Suprapubic skin (tissue), 4 donors: ENCODE measurements around the gene TNFRSF19. TPM values are rescaled to one million over a fixed set of nuclear protein-coding genes. Genes with fewer than 3 reads are reported as not detected.

ENCODE experiments used
- DNase-seq, 2 donors: peaks; one replicate each; pipeline ENCODE4 v3.0.0-alpha.2; 2019; ENCODE audit warnings: low spot score in 2 of 2
- H3K27ac ChIP-seq: fragments of 200-600 bp; sonication (generic); one replicate; pipeline ENCODE4 v1.5.1; 2019
- H3K27me3 ChIP-seq: fragments of 200-600 bp; sonication (generic); one replicate; pipeline ENCODE4 v1.5.1; 2019
- H3K36me3 ChIP-seq: fragments of 200-600 bp; sonication (generic); one replicate; pipeline ENCODE4 v1.5.1; 2019
- H3K4me1 ChIP-seq: fragments of 200-600 bp; sonication (generic); one replicate; pipeline ENCODE4 v1.5.1; 2019
- H3K4me3 ChIP-seq: fragments of 200-600 bp; sonication (generic); one replicate; pipeline ENCODE4 v1.5.1; 2019; ENCODE audit warnings: mild to moderate bottlenecking
- H3K9me3 ChIP-seq: fragments of 200-600 bp; sonication (generic); one replicate; pipeline ENCODE4 v1.5.1; 2019
- CTCF ChIP-seq, 2 donors: fragments of 200-600 bp in 1 of 2; fragments of 450-650 bp in 1 of 2; sonication (generic) in 1 of 2; IDR thresholded peaks; one replicate each; pipeline ENCODE4 v1.5.1; 2016 to 2019; ENCODE audit warnings: antibody characterized with exemption in 2 of 2, mild to moderate bottlenecking in 1 of 2, moderate library complexity in 1 of 2
- EP300 ChIP-seq: sonication (generic); formaldehyde crosslinking; IDR thresholded peaks from one replicate; pipeline ENCODE4 v1.6.1; 2017; ENCODE audit warnings: antibody characterized with exemption
- POLR2A ChIP-seq, 2 donors: fragments of 450-650 bp; IDR thresholded peaks; one replicate each; pipeline ENCODE4 v1.6.1; 2017; ENCODE audit warnings: antibody characterized with exemption in 2 of 2, mild to moderate bottlenecking in 2 of 2, moderate library complexity in 2 of 2
- POLR2AphosphoS5 ChIP-seq, 3 donors: sonication (generic); formaldehyde crosslinking; IDR thresholded peaks; one replicate each; pipeline ENCODE4 v1.6.1; 2017; ENCODE audit warnings: antibody characterized with exemption in 3 of 3
- WGBS: methylation state at CpG from one replicate; pipeline ENCODE4 v1.1.5; 2018; 5-methylcytosine and 5-hydroxymethylcytosine counted together
- total RNA-seq, 4 donors: library from RNA; depleted of rRNA; stranded (reverse); fragments of >200 nt; gene quantifications; one replicate each; pipeline ENCODE4 v1.1.0, GENCODE V29; 2016

TNFRSF19 gene
- total RNA-seq, 4 donors from 2014 or later = 74.6 to 100 (median 78.5) TPM

- no peaks in the 10 kb centered on the region for H3K36me3 ChIP-seq
- peaks cover 8% of the 10 kb centered on the region for H3K4me1 ChIP-seq
- H3K27me3 ChIP-seq = peaks cover 4% of the 10 kb centered on the region
- peak overlapping the region; percentile 79 for H3K27ac ChIP-seq
- no peak for TF ChIP-seq EP300
- TF ChIP-seq POLR2A (IDR thresholded peaks at IDR 0.05) = no peak
- no peak for TF ChIP-seq CTCF (IDR thresholded peaks at IDR 0.05)
- no peak for TF ChIP-seq POLR2AphosphoS5 (IDR thresholded peaks at IDR 0.05)
- peak overlapping the region; percentile 57 for H3K4me3 ChIP-seq
- no peak for DNase-seq
- 2% methylated on average over 31 of the region's 31 CpGs for WGBS
- no peaks in the 10 kb centered on the region for H3K9me3 ChIP-seq
These were observed 23.1 kb upstream of the TNFRSF19 start for GRCh38 chr13:23547000-23547590.

GRCh38 chr13:23549724-23550123 lies 20.5 kb upstream of the TNFRSF19 start:
- H3K4me3 ChIP-seq = no peak overlapping the region
- no peaks in the 10 kb centered on the region for H3K9me3 ChIP-seq
- H3K27me3 ChIP-seq = peaks cover 4% of the 10 kb centered on the region
- H3K36me3 ChIP-seq = no peaks in the 10 kb centered on the region
- H3K4me1 ChIP-seq = peaks cover 11% of the 10 kb centered on the region
- no peak for DNase-seq
- H3K27ac ChIP-seq = no peak overlapping the region
- TF ChIP-seq CTCF (IDR thresholded peaks at IDR 0.05) (no peak), POLR2A (IDR thresholded peaks at IDR 0.05) (no peak), EP300 (no peak), POLR2AphosphoS5 (IDR thresholded peaks at IDR 0.05) (no peak)

- no peaks in the 10 kb centered on the region for H3K36me3 ChIP-seq
- DNase-seq = no peak
- peaks cover 11% of the 10 kb centered on the region for H3K4me1 ChIP-seq
- WGBS = 100% methylated on average over 1 of the region's 1 CpG
- H3K4me3 ChIP-seq = no peak overlapping the region
- TF ChIP-seq POLR2A (IDR thresholded peaks at IDR 0.05) = no peak
- TF ChIP-seq EP300 = no peak
- no peak for TF ChIP-seq CTCF (IDR thresholded peaks at IDR 0.05)
- TF ChIP-seq POLR2AphosphoS5 (IDR thresholded peaks at IDR 0.05) = no peak
- H3K27ac ChIP-seq = no peak overlapping the region
- H3K9me3 ChIP-seq = no peaks in the 10 kb centered on the region
- peaks cover 4% of the 10 kb centered on the region for H3K27me3 ChIP-seq
These were observed 20.0 kb upstream of the TNFRSF19 start for GRCh38 chr13:23550163-23550562.

- DNase-seq = no peak
These were observed 18.8 kb upstream of the TNFRSF19 start for GRCh38 chr13:23551213-23552008.

More at GRCh38 chr13:23551213-23552008, 18.8 kb upstream of the TNFRSF19 start:
- peaks cover 11% of the 10 kb centered on the region for H3K4me1 ChIP-seq
- H3K36me3 ChIP-seq = no peaks in the 10 kb centered on the region
- H3K9me3 ChIP-seq = no peaks in the 10 kb centered on the region
- WGBS = 53% methylated on average over 4 of the region's 4 CpGs
- peaks cover 4% of the 10 kb centered on the region for H3K27me3 ChIP-seq
- peak overlapping the region; percentile 13 for H3K27ac ChIP-seq
- TF ChIP-seq EP300 = no peak
- no peak for TF ChIP-seq POLR2A (IDR thresholded peaks at IDR 0.05)
- no peak for TF ChIP-seq CTCF (IDR thresholded peaks at IDR 0.05)
- no peak for TF ChIP-seq POLR2AphosphoS5 (IDR thresholded peaks at IDR 0.05)
- no peak overlapping the region for H3K4me3 ChIP-seq
